Measurements from ENCODE around the gene SLC34A3.

The SLC34A3 gene

DNA sequence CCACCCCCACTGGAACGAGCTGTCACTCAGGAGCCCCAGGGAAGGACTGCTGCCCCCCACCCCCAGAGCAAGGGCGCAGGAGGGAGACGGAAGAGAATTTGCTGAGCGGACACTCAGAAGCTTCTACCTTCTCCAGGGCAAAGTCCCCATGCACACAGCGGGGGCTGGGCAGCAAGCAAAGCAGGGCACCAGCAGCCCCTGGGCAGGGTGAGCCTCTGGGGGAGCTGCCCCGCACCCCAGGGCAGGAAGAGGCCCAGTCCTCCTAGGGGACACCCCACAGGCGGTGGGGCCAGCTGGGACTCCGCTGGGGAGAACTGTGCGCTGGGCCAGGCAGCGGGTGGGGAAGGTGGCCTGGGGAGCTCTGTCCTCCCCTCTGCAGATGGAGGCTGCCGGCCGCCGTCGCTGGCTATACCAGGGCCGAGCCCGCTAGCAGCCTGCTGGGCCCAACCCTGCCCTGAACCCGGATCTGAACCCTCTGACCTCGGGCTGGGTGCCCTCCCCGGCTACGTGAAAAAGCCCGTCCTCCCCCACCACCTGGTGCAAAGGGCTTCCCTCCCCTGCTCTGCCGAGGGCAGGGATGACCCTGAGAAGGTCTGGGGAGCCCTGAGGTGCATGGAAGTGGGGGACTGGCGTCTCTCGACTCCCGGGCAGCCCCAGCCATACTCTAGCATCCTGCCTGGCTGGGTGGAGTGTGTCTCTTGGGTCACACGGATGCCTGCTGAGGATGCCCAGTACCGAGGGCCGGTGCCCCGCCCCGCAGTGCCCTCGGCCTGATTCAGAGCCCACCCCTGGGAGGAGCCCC, 597 bp upstream of the SLC34A3 start:
- TF ChIP-seq POLR2AphosphoS5 (IDR thresholded peaks at IDR 0.05; ENCODE audit: low read depth, low read length) (no peak), SIN3A (IDR thresholded peaks at IDR 0.05; ENCODE audit: borderline replicate concordance, insufficient read depth, low read length) (no peak), TAF1 (IDR thresholded peaks at IDR 0.05; ENCODE audit: borderline replicate concordance, insufficient read depth, low read length) (no peak), FOXP2 (optimal IDR thresholded peaks at IDR 0.05; ENCODE audit: borderline replicate concordance, extremely low read depth, extremely low read length, insufficient read depth) (no peak)
- TF ChIP-seq, protein P1, sequence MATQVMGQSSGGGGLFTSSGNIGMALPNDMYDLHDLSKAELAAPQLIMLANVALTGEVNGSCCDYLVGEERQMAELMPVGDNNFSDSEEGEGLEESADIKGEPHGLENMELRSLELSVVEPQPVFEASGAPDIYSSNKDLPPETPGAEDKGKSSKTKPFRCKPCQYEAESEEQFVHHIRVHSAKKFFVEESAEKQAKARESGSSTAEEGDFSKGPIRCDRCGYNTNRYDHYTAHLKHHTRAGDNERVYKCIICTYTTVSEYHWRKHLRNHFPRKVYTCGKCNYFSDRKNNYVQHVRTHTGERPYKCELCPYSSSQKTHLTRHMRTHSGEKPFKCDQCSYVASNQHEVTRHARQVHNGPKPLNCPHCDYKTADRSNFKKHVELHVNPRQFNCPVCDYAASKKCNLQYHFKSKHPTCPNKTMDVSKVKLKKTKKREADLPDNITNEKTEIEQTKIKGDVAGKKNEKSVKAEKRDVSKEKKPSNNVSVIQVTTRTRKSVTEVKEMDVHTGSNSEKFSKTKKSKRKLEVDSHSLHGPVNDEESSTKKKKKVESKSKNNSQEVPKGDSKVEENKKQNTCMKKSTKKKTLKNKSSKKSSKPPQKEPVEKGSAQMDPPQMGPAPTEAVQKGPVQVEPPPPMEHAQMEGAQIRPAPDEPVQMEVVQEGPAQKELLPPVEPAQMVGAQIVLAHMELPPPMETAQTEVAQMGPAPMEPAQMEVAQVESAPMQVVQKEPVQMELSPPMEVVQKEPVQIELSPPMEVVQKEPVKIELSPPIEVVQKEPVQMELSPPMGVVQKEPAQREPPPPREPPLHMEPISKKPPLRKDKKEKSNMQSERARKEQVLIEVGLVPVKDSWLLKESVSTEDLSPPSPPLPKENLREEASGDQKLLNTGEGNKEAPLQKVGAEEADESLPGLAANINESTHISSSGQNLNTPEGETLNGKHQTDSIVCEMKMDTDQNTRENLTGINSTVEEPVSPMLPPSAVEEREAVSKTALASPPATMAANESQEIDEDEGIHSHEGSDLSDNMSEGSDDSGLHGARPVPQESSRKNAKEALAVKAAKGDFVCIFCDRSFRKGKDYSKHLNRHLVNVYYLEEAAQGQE (IDR thresholded peaks at IDR 0.05; ENCODE audit: insufficient read depth in 1 of 2, low read depth in 2 of 2, low read length in 2 of 2): no peak

DNA sequence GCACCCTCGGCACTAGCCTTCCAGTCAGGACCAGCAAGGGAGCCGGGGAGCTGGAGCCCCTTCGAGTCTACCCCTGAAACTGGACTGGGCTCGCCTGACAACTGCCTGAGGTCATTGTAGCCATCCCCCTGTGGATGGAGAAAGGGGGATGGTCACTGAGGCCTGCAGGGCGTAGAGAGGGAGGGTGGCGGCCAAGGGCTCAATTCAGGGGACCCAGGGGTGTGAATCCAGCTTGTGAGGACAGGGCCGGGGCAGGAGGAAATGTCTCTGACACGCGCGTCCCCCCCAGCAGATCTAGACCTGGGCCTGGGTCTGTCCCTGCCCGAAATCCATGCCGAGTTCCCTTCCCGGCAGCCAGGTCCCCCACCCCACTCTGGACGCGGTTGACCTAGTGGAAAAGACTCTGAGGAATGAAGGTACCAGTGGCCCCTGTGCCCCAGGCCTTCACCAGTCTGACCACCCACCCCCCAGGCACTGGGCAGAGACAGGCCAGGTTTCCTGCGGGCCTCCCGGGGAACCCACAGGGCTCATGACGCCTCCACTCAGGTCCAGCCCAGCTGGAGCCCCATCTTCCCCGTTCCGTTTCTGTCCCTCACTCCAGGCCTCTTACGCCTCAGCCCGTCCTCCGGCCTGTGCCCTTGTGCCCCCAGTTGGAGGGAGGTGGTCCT, 805 bp downstream of the SLC34A3 start:
- TF ChIP-seq SIN3A (IDR thresholded peaks at IDR 0.05; ENCODE audit: borderline replicate concordance, insufficient read depth, low read length): no peak
- TF ChIP-seq TAF1 (IDR thresholded peaks at IDR 0.05; ENCODE audit: borderline replicate concordance, insufficient read depth, low read length): no peak
- TF ChIP-seq, protein P1 (IDR thresholded peaks at IDR 0.05; ENCODE audit: insufficient read depth in 1 of 2, low read depth in 2 of 2, low read length in 2 of 2): no peak
- no peak for TF ChIP-seq POLR2AphosphoS5 (IDR thresholded peaks at IDR 0.05; ENCODE audit: low read depth, low read length)
- TF ChIP-seq FOXP2 (optimal IDR thresholded peaks at IDR 0.05; ENCODE audit: borderline replicate concordance, extremely low read depth, extremely low read length, insufficient read depth): no peak

DNA sequence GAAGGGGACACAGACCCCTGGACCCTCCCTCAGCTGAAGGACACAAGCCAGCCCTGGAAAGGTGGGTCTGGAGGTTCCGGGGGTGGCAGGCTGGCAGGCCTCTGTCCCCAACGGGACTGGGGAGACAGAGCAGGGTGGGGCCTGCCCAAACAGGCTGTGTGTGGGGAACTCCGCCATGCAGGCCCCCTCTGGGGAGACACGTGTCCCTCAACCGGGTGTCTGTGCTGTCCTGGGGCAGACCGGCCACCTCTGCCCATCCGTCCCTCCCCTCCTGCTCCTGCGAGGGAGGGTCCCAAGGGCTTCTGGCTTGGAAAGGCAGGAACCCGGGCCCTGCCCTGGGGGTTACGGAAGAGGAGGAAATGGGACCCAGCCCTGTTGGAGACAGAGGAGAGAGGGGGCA, 1.4 kb downstream of the SLC34A3 start:
- TF ChIP-seq FOXP2 (optimal IDR thresholded peaks at IDR 0.05; ENCODE audit: borderline replicate concordance, extremely low read depth, extremely low read length, insufficient read depth) (no peak), POLR2AphosphoS5 (IDR thresholded peaks at IDR 0.05; ENCODE audit: low read depth, low read length) (no peak), SIN3A (IDR thresholded peaks at IDR 0.05; ENCODE audit: borderline replicate concordance, insufficient read depth, low read length) (no peak), TAF1 (IDR thresholded peaks at IDR 0.05; ENCODE audit: borderline replicate concordance, insufficient read depth, low read length) (no peak)
- TF ChIP-seq, protein P1 (IDR thresholded peaks at IDR 0.05; ENCODE audit: insufficient read depth in 1 of 2, low read depth in 2 of 2, low read length in 2 of 2): no peak

DNA sequence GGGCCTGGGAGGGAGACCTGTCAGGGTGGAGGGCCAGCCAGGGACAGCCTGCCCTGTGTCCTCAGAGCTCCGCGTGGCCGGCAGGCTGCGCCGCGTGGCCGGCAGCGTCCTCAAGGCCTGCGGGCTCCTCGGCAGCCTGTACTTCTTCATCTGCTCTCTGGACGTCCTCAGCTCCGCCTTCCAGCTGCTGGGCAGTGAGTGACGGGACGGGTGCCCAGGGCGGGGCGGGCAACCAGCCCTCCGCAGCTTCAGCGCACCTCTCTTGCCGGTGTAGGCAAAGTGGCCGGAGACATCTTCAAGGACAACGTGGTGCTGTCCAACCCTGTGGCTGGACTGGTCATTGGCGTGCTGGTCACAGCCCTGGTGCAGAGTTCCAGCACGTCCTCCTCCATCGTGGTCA, 1.8 kb downstream of the SLC34A3 start:
- TF ChIP-seq, protein P1 (IDR thresholded peaks at IDR 0.05; ENCODE audit: insufficient read depth in 1 of 2, low read depth in 2 of 2, low read length in 2 of 2): no peak

All from PFSK-1 (cell line).